Activated naive CD8-positive, alpha-beta T cell (primary cell): ENCODE data around the gene IL17RD.
"Not testable (repeated sequence)": the region's sequence is repeated elsewhere in the genome, so short reads cannot be mapped to it uniquely, and the experiment has no call there.

ENCODE experiments used
- H3K27ac Mint-ChIP-seq: one replicate; pipeline ENCODE4 v1.8.0; 2021; ENCODE audit warnings: mixed read lengths
- H3K27me3 Mint-ChIP-seq: one replicate; pipeline ENCODE4 v1.8.0; 2021; ENCODE audit warnings: mixed read lengths
- H3K36me3 Mint-ChIP-seq: one replicate; pipeline ENCODE4 v1.8.0; 2021; ENCODE audit warnings: mixed read lengths
- H3K4me1 Mint-ChIP-seq: one replicate; pipeline ENCODE4 v1.8.0; 2021; ENCODE audit warnings: low read depth, mixed read lengths
- H3K4me3 Mint-ChIP-seq: one replicate; pipeline ENCODE4 v1.8.0; 2021; ENCODE audit warnings: mild to moderate bottlenecking, mixed read lengths
- H3K9me3 Mint-ChIP-seq: one replicate; pipeline ENCODE4 v1.8.0; 2021; ENCODE audit warnings: low read depth, mixed read lengths

Gene IL17RD

GRCh38 chr3:57098418-57099310, 66.5 kb downstream of the IL17RD start:
- H3K9me3 Mint-ChIP-seq = no peaks in the 10 kb centered on the region
- H3K36me3 Mint-ChIP-seq = no peaks in the 10 kb centered on the region
- H3K4me1 Mint-ChIP-seq = no peaks in the 10 kb centered on the region
- peaks cover 2% of the 10 kb centered on the region for H3K27me3 Mint-ChIP-seq
- no peak overlapping the region for H3K27ac Mint-ChIP-seq
- H3K4me3 Mint-ChIP-seq = no peak overlapping the region

DNA sequence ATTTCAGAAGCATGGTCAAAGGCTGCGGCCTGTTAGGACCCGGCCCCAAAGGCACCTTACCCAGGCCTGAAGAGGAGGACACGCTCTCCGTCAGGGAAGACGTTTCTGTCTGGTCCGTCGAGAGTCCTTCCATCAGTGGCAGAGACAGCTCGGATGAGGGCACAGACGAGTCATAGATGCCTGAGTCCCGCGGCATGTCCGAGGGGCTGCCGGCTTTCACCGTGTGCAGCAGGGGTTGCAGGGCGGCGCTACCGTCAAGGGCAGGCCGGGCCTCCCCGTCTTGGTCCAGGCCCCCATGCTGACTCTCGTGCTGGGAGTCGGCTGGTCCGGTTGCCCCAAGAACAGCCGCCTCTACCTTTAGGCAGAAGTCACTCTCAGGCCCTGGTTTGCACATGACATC, 67.6 kb downstream of the IL17RD start:
- no peak overlapping the region for H3K27ac Mint-ChIP-seq
- H3K36me3 Mint-ChIP-seq = no peaks in the 10 kb centered on the region
- H3K9me3 Mint-ChIP-seq = no peaks in the 10 kb centered on the region
- no peaks in the 10 kb centered on the region for H3K4me1 Mint-ChIP-seq
- peaks cover 2% of the 10 kb centered on the region for H3K27me3 Mint-ChIP-seq
- H3K4me3 Mint-ChIP-seq = no peak overlapping the region

GRCh38 chr3:57095363-57095762, 69.8 kb downstream of the IL17RD start:
- H3K27ac Mint-ChIP-seq = no peak overlapping the region
- H3K27me3 Mint-ChIP-seq = peaks cover 2% of the 10 kb centered on the region
- H3K9me3 Mint-ChIP-seq = no peaks in the 10 kb centered on the region
- H3K4me1 Mint-ChIP-seq = no peaks in the 10 kb centered on the region
- H3K4me3 Mint-ChIP-seq = no peak overlapping the region
- H3K36me3 Mint-ChIP-seq = no peaks in the 10 kb centered on the region

GRCh38 chr3:57094575-57094974, 70.6 kb downstream of the IL17RD start:
- Mint-ChIP-seq H3K27ac (no peak overlapping the region), H3K4me3 (no peak overlapping the region), H3K27me3 (peaks cover 2% of the 10 kb centered on the region), H3K4me1 (no peaks in the 10 kb centered on the region), H3K36me3 (no peaks in the 10 kb centered on the region), H3K9me3 (no peaks in the 10 kb centered on the region)

GRCh38 chr3:57093971-57094535, 71.1 kb downstream of the IL17RD start:
- Mint-ChIP-seq H3K27me3 (peaks cover 2% of the 10 kb centered on the region), H3K4me3 (no peak overlapping the region), H3K9me3 (no peaks in the 10 kb centered on the region), H3K4me1 (no peaks in the 10 kb centered on the region), H3K36me3 (no peaks in the 10 kb centered on the region), H3K27ac (no peak overlapping the region)

GRCh38 chr3:57093489-57093888, 71.7 kb downstream of the IL17RD start:
- H3K4me1 Mint-ChIP-seq = no peaks in the 10 kb centered on the region
- H3K36me3 Mint-ChIP-seq = no peaks in the 10 kb centered on the region
- H3K4me3 Mint-ChIP-seq = no peak overlapping the region
- no peak overlapping the region for H3K27ac Mint-ChIP-seq
- H3K27me3 Mint-ChIP-seq = no peaks in the 10 kb centered on the region
- H3K9me3 Mint-ChIP-seq = no peaks in the 10 kb centered on the region

GRCh38 chr3:57091521-57092273, 73.5 kb downstream of the IL17RD start:
- Mint-ChIP-seq H3K27me3 (no peaks in the 10 kb centered on the region), H3K36me3 (no peaks in the 10 kb centered on the region), H3K27ac (no peak overlapping the region), H3K9me3 (no peaks in the 10 kb centered on the region), H3K4me1 (no peaks in the 10 kb centered on the region), H3K4me3 (no peak overlapping the region)

- no peaks in the 10 kb centered on the region for H3K36me3 Mint-ChIP-seq
- H3K27ac Mint-ChIP-seq = no peak overlapping the region
- no peaks in the 10 kb centered on the region for H3K9me3 Mint-ChIP-seq
These were observed 76.1 kb downstream of the IL17RD start for GRCh38 chr3:57089043-57089442.

DNA sequence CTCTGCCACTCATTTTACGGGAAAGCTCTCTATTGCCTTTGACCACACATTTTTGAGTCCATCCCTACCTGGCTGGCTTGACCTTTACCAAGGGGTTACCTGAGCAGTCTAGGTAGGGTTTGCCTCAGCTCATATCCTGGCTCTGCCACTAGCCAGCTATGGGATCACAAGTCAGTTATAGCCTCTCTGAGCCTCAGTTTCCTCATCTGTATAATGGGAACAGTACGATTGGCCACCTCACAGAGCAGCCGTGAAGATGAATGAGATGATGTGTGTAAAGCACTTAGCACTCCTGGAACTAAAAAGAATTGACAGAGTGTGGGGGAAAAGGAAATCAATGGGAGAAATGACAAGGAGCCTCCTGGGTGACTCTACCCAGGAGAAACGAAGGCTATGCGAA, 76.7 kb downstream of the IL17RD start:
- H3K27me3 Mint-ChIP-seq = no peaks in the 10 kb centered on the region
- no peaks in the 10 kb centered on the region for H3K36me3 Mint-ChIP-seq
- H3K4me1 Mint-ChIP-seq = no peaks in the 10 kb centered on the region
- H3K27ac Mint-ChIP-seq = no peak overlapping the region
- H3K4me3 Mint-ChIP-seq = no peak overlapping the region
- H3K9me3 Mint-ChIP-seq = no peaks in the 10 kb centered on the region

More at GRCh38 chr3:57089043-57089442, 76.1 kb downstream of the IL17RD start:
- no peaks in the 10 kb centered on the region for H3K4me1 Mint-ChIP-seq
- H3K27me3 Mint-ChIP-seq = no peaks in the 10 kb centered on the region
- no peak overlapping the region for H3K4me3 Mint-ChIP-seq

GRCh38 chr3:57087361-57088092, 77.6 kb downstream of the IL17RD start:
- Mint-ChIP-seq H3K4me3 (no peak overlapping the region), H3K4me1 (no peaks in the 10 kb centered on the region), H3K27me3 (no peaks in the 10 kb centered on the region), H3K36me3 (no peaks in the 10 kb centered on the region), H3K9me3 (no peaks in the 10 kb centered on the region), H3K27ac (no peak overlapping the region)

DNA sequence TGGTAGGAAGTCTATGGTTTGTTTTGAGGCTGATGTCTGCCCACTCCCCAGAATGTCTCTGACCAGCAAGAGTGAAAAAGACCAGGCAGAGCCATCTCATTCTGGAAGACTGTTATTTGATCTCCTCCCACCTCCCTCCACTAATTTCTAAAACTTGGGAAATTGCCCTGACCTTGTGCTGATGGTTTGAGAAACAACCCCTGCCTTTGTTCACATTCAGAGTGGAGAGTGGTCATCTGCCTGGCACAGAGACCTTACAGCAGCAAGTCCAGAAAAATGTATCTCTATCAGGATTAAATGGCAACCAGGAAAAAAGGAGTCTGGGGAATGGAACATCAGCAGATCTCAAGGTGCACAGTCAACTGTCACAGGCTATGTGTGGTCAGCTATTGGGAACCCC, 79.0 kb downstream of the IL17RD start:
- H3K4me1 Mint-ChIP-seq = no peaks in the 10 kb centered on the region
- no peak overlapping the region for H3K27ac Mint-ChIP-seq
- H3K27me3 Mint-ChIP-seq = no peaks in the 10 kb centered on the region
- H3K9me3 Mint-ChIP-seq = no peaks in the 10 kb centered on the region
- no peaks in the 10 kb centered on the region for H3K36me3 Mint-ChIP-seq
- no peak overlapping the region for H3K4me3 Mint-ChIP-seq

DNA sequence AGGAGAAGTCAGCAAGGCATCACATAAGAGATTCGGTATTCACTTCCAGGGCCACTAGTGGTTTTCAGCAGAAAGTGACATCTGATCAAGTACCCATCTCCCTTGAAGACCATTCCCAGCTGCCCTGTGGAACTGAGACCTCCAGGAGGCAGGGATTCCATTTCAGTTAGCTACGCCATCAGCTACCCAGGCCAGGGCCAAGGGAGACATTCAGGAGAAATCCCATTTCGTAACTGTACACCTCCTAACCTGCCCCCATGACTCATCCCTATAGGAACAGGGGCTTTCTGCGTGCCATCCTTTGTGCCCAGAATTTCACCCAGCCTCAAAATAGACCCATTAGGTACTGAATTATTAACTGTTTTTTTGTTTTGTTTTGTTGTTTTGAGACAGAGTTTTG, 79.9 kb downstream of the IL17RD start:
- H3K27me3 Mint-ChIP-seq = peaks cover 6% of the 10 kb centered on the region
- no peaks in the 10 kb centered on the region for H3K4me1 Mint-ChIP-seq
- H3K4me3 Mint-ChIP-seq = no peak overlapping the region
- no peaks in the 10 kb centered on the region for H3K36me3 Mint-ChIP-seq
- H3K27ac Mint-ChIP-seq = no peak overlapping the region
- no peaks in the 10 kb centered on the region for H3K9me3 Mint-ChIP-seq

GRCh38 chr3:57083266-57083995, 81.7 kb downstream of the IL17RD start:
- not testable (repeated sequence) for H3K36me3 Mint-ChIP-seq, H3K4me3 Mint-ChIP-seq, H3K27ac Mint-ChIP-seq, H3K4me1 Mint-ChIP-seq, H3K27me3 Mint-ChIP-seq, H3K9me3 Mint-ChIP-seq

GRCh38 chr3:57082481-57082880, 82.7 kb downstream of the IL17RD start:
- no peaks in the 10 kb centered on the region for H3K9me3 Mint-ChIP-seq
- peaks cover 7% of the 10 kb centered on the region for H3K4me1 Mint-ChIP-seq
- H3K4me3 Mint-ChIP-seq = no peak overlapping the region
- H3K36me3 Mint-ChIP-seq = no peaks in the 10 kb centered on the region
- H3K27ac Mint-ChIP-seq = no peak overlapping the region
- H3K27me3 Mint-ChIP-seq = peaks cover 19% of the 10 kb centered on the region
